HEK293T (cell line): ENCODE results near the gene RDH13.

Source experiments
- CTCF ChIA-PET: fragments of 350-600 bp; formaldehyde crosslinking; extraction: SDS; loops from one replicate; lab custom pipeline; 2021; ENCODE audit warnings: antibody characterized with exemption, inconsistent platforms; lab: Yijun Ruan, JAX
- POLR2A ChIA-PET: fragments of 350-600 bp; formaldehyde crosslinking; extraction: SDS; loops from one replicate; lab custom pipeline; 2020; ENCODE audit warnings: antibody characterized with exemption, inconsistent platforms; lab: Yijun Ruan, JAX
- DNase-seq: peaks from one replicate; pipeline ENCODE4 v3.0.0; 2012; ENCODE audit warnings: mixed read lengths; ENCODE audit errors: extremely low spot score
- ARNT ChIP-seq: fragments of 450-650 bp; IDR thresholded peaks from 2 replicates; pipeline ENCODE4 v1.6.1; 2017; ENCODE audit warnings: mild to moderate bottlenecking
- BHLHE40 ChIP-seq: fragments of 450-650 bp; IDR thresholded peaks from 2 replicates; pipeline ENCODE4 v1.6.1; 2016; ENCODE audit warnings: mild to moderate bottlenecking, moderate library complexity, borderline replicate concordance
- CTBP1 ChIP-seq: fragments of 450-650 bp; IDR thresholded peaks from 2 replicates; pipeline ENCODE4 v1.6.1; 2016; ENCODE audit warnings: borderline replicate concordance
- ELF4 ChIP-seq: fragments of 450-650 bp; IDR thresholded peaks from 2 replicates; pipeline ENCODE4 v1.6.1; 2017; ENCODE audit warnings: antibody characterized with exemption
- FOXA1 ChIP-seq: fragments of 450-650 bp; IDR thresholded peaks from 2 replicates; pipeline ENCODE4 v1.6.1; 2016; ENCODE audit warnings: mild to moderate bottlenecking
- FOXK2 ChIP-seq: fragments of 450-650 bp; IDR thresholded peaks from 2 replicates; pipeline ENCODE4 v1.6.1; 2016; ENCODE audit warnings: mild to moderate bottlenecking
- FOXM1 ChIP-seq: fragments of 450-650 bp; IDR thresholded peaks from 2 replicates; pipeline ENCODE4 v1.6.1; 2017; ENCODE audit warnings: mild to moderate bottlenecking, borderline replicate concordance
- HDGF ChIP-seq: fragments of 450-650 bp; IDR thresholded peaks from 2 replicates; pipeline ENCODE4 v1.6.1; 2017; ENCODE audit warnings: antibody characterized with exemption, borderline replicate concordance
- L3MBTL2 ChIP-seq: fragments of 450-650 bp; conservative IDR thresholded peaks from 2 replicates; pipeline ENCODE4 v1.6.1; 2016; ENCODE audit warnings: mild to moderate bottlenecking
- LEF1 ChIP-seq: fragments of 450-650 bp; IDR thresholded peaks from 2 replicates; pipeline ENCODE4 v1.6.1; 2017; ENCODE audit warnings: mild to moderate bottlenecking, borderline replicate concordance
- NFRKB ChIP-seq: fragments of 450-650 bp; IDR thresholded peaks from 2 replicates; pipeline ENCODE4 v1.6.1; 2016; ENCODE audit warnings: mild to moderate bottlenecking, moderate library complexity
- SP1 ChIP-seq: fragments of 450-650 bp; IDR thresholded peaks from 2 replicates; pipeline ENCODE4 v1.6.1; 2017
- SUZ12 ChIP-seq: fragments of 450-650 bp; IDR thresholded peaks from 2 replicates; pipeline ENCODE4 v1.6.1; 2016; ENCODE audit warnings: mild to moderate bottlenecking
- TARDBP ChIP-seq: fragments of 450-650 bp; IDR thresholded peaks from 2 replicates; pipeline ENCODE4 v1.6.1; 2016
- ZNF384 ChIP-seq: fragments of 450-650 bp; IDR thresholded peaks from 2 replicates; pipeline ENCODE4 v1.6.1; 2016
- TF ChIP-seq, protein P1 (sequence below): fragments of 450-650 bp; IDR thresholded peaks from 2 replicates; pipeline ENCODE4 v1.6.1; 2016

The RDH13 gene

DNA sequence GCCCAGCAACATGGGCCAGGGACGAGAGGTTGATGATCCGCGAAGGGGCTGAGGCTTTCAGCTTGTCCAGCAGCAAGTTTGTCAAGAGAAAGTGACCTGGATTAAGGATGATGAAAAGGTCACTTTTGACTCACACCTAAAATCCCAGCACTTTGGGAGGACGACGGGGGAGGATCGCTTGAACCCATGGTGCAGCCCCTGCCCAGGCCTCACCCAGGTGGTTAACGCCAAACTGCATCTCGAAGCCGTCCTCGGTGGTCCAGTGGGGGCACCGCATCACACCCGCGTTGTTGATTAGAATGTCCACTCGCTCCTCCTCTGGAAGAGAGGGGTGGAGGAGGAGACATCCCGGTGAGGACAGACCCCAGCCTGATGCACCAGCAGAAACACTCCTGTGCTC is 14.5 kb downstream of the RDH13 start:
- ChIA-PET CTCF (no interaction called here), POLR2A (no interaction called here)
- DNase-seq: no peak
- TF ChIP-seq BHLHE40 (no peak), NFRKB (no peak), CTBP1 (no peak), FOXM1 (no peak), LEF1 (no peak), TARDBP (no peak), L3MBTL2 (no peak), FOXK2 (no peak), FOXA1 (no peak)
- TF ChIP-seq, protein P1, sequence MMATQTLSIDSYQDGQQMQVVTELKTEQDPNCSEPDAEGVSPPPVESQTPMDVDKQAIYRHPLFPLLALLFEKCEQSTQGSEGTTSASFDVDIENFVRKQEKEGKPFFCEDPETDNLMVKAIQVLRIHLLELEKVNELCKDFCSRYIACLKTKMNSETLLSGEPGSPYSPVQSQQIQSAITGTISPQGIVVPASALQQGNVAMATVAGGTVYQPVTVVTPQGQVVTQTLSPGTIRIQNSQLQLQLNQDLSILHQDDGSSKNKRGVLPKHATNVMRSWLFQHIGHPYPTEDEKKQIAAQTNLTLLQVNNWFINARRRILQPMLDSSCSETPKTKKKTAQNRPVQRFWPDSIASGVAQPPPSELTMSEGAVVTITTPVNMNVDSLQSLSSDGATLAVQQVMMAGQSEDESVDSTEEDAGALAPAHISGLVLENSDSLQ: no peak

DNA sequence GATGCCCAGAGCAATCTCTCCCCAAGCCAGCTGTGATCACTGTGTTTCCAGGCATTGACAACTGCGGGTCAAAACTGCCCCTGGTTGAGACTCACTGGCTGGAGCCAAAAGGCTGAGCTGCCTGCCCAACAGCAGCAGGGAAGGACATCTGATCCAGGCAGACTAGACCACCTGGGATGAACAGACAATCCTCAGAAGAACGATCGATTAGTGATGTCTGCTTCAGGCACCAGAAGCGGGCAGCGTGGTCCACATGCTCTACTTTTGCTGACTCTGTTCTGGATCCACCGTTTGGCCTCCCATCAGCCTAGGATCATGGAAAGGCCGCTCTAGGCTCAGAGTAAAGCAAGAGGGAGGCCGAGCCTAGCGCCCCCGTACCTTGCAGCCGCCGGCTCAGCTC is 15.0 kb downstream of the RDH13 start:
- ChIA-PET CTCF (no interaction called here), POLR2A (no interaction called here)

DNA sequence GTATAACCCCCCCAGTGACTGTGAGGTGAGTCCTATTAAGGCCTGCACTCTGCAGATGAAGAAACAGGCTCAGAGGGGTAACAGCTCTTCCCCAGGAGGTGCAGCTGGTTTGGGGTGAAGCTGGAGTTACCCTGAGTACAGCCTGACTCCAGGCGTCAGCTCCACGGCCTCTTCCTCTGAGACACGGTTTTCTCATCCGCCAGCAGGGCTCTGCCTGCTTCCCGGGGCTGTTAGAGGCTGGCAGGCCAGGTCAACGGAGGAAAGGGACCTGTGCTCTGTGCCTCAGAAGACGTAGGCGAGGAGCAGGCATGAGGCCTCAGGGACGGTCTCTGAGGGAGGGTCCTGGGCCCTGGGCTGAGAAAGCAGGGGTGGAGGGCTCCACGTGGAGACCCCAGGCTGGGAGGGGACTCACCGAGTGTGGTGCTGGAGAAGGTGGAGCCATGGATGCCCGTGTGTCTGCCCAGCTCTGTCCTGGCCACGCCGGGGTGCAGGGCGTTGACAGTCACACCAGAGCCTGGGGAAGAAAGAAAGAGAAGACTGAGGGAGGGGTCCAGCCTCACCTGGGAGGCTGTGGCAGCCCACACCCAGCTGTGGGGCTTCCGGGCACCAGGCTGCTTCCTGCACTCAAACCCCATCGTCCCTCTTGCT is 15.8 kb downstream of the RDH13 start:
- POLR2A ChIA-PET: no interaction called here
- CTCF ChIA-PET: interaction anchor here (1.2 kb wide), 1 partner anchor 20 kb away, joined by 5 read pairs; no protein-coding TSS in a partner anchor
- TF ChIP-seq ZNF384 (no peak), CTBP1 (no peak), FOXK2 (no peak), HDGF (no peak), BHLHE40 (no peak)
- no peak for DNase-seq

More for the DNA sequence above, 15.0 kb downstream of the RDH13 start:
- no peak for DNase-seq
- TF ChIP-seq L3MBTL2: no peak
- TF ChIP-seq NFRKB: no peak
- TF ChIP-seq ELF4: no peak

DNA sequence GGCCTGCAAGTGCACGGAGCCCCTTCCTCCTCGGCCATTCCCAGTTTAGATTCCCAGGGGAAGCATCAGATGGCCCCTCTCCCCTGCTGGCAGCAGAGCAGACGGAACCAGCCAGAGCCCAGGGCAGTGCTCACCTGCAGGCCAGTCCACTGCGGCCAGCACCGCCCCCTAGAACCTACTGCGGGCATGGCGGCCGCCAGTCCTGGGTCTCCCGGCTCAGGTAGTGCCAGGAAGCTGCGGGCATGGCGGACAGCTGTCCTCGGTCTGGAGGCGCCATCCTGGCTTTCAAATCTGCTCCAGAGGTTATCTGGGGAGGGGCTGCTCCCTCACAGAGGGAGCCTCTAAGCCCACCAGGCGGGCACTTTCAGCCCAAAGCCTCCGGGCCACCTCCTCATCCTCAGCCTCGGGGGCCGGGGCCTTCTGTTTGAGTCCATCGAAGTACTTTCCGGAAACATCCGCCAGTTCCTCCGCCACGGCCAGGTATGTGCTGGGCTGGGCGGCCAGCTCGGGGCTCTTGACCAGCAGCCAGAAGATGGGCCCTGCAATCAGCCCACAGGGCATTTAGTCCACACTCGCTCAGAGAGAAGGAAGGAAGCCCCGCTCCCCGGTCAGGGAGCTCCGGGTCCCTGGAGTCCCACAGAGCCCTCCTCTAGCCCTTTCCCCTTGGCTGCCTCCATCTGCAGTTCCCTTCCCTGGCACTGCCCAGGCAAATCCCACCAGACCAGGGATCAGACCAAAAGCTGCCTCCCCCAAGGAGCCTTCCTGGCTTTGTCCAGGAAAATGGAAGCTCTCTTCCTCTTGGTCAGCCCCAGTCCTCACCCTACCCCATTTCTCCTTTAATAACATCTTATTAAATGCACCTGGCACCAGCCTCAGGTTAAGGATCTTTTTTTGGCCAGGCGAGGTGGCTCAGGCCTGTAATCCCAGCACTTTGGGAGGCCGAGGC is 17.9 kb downstream of the RDH13 start:
- ChIA-PET POLR2A (interaction anchor here (0.7 kb wide), 1 partner anchor 36 kb away, joined by 3 read pairs; no protein-coding TSS in a partner anchor), CTCF (no interaction called here)
- no peak for DNase-seq
- no peak for TF ChIP-seq CTBP1
- TF ChIP-seq SUZ12: no peak
- no peak for TF ChIP-seq LEF1
- TF ChIP-seq FOXK2: no peak
- TF ChIP-seq NFRKB: no peak
- no peak for TF ChIP-seq ARNT
- TF ChIP-seq L3MBTL2: no peak
- TF ChIP-seq, protein P1: no peak

DNA sequence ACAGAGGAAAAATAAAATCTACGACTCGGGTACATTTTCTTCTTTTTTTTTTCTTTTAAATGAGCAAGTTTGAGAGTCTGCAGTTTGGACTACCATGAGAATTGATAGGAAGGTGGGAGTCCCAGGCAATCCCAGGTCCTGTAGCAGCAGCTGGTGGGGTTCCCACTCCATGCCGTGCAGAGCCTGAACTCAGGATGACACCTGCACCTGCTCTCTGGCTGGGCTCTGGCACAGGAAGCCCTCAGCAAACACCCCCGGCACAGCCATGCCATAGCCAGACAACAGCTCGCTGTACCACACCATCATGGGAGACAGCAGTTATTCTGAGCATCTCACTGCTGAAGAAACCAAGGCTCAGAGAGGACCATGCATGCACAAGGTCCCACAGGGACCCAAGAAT is 18.7 kb downstream of the RDH13 start:
- no peak for DNase-seq
- ChIA-PET CTCF (no interaction called here), POLR2A (no interaction called here)
- no peak for TF ChIP-seq ZNF384
- TF ChIP-seq ARNT: no peak
- TF ChIP-seq FOXA1: no peak
- no peak for TF ChIP-seq LEF1
- no peak for TF ChIP-seq SP1
- no peak for TF ChIP-seq CTBP1

DNA sequence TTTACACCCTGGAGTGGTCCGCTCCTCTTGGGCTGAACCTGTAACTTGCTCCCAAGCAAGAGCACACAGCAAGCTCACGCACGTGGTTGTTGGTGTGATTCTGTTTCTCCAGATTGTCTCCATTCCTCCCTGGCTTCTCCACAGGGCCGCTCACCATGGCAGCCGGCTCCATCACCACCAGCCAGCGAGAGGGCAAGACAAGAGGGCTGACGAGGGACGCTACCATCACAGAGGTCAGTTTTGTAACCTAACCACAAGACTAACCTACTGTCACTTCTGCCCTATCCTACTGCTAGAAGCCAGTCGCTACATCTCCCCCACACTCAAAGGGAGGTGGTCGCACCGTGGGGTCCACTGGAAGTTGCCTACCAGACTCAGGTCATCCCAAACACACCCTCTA is 20.3 kb downstream of the RDH13 start:
- ChIA-PET CTCF (no interaction called here), POLR2A (no interaction called here)
- no peak for DNase-seq
- no peak for TF ChIP-seq FOXA1
- no peak for TF ChIP-seq NFRKB
- TF ChIP-seq TARDBP: no peak
- TF ChIP-seq CTBP1: no peak
- TF ChIP-seq ELF4: no peak
- no peak for TF ChIP-seq HDGF
- no peak for TF ChIP-seq FOXM1
- TF ChIP-seq, protein P1: no peak
- no peak for TF ChIP-seq BHLHE40
- no peak for TF ChIP-seq FOXK2
- TF ChIP-seq SUZ12: no peak
- TF ChIP-seq LEF1: no peak
- no peak for TF ChIP-seq SP1
- no peak for TF ChIP-seq ARNT
- TF ChIP-seq L3MBTL2: no peak
- TF ChIP-seq ZNF384: no peak
